A549 (cell line): ENCODE data around the gene FAM47A. TPM values are rescaled to one million over a fixed set of nuclear protein-coding genes. Genes with fewer than 3 reads are reported as not detected.

Source experiments
- ATAC-seq, 2 experiments: fragments of 200-7000 bp in 1 of 2; fragments of >200 bp in 1 of 2; cut with Nextera tagmentation in 1 of 2; cut with Tn5 transposase in 1 of 2; 3 replicates each; pipeline versions ENCODE4 v1.8.0 to v1.9.1; 2018 to 2020; ENCODE audit warnings: mild to moderate bottlenecking in 1 of 2, moderate library complexity in 1 of 2
- CTCF ChIA-PET: fragments of 300-600 bp; sonication (Branson Sonifier 250); formaldehyde crosslinking; extraction: SDS; loops from one replicate; lab custom pipeline; 2021; ENCODE audit warnings: antibody characterized with exemption, inconsistent platforms; lab: Yijun Ruan, JAX
- POLR2A ChIA-PET: fragments of 350-600 bp; formaldehyde crosslinking; extraction: SDS; loops from one replicate; lab custom pipeline; 2021; ENCODE audit warnings: antibody characterized with exemption, inconsistent platforms; lab: Yijun Ruan, JAX
- DNase-seq, 2 experiments: peaks; one replicate each; pipeline versions ENCODE4 v3.0.0 to v3.0.0-alpha.2; 2011 to 2016; ENCODE audit warnings: low read depth in 1 of 2, low spot score in 1 of 2
- FAIRE-seq: peaks from 2 replicates; lab custom pipeline; 2011; peaks lifted over from hg19 to GRCh38; lab: Jason Lieb, UNC
- H3K27ac ChIP-seq, 2 experiments: fragments of >200 bp; sonication (Bioruptor Twin); formaldehyde crosslinking; 3 replicates each; pipeline ENCODE4 v1.5.1; 2016 to 2017
- H3K4me1 ChIP-seq: fragments of >200 bp; sonication (Bioruptor Twin); formaldehyde crosslinking; 3 replicates; pipeline ENCODE4 v1.6.1; 2016
- H3K4me2 ChIP-seq: fragments of >200 bp; sonication (Bioruptor Twin); formaldehyde crosslinking; 3 replicates; pipeline ENCODE4 v1.6.1; 2016
- H3K4me3 ChIP-seq: fragments of >200 bp; sonication (Bioruptor Twin); formaldehyde crosslinking; 3 replicates; pipeline ENCODE4 v1.5.1; 2016
- H3K9me3 ChIP-seq: fragments of >200 bp; sonication (Bioruptor Twin); formaldehyde crosslinking; 3 replicates; pipeline ENCODE4 v1.6.1; 2016
- CBX2 ChIP-seq: fragments of 200-600 bp; sonication (generic); IDR thresholded peaks from 2 replicates; pipeline ENCODE4 v1.6.1; 2016; ENCODE audit warnings: low read depth, mild to moderate bottlenecking, borderline replicate concordance
- CEBPB ChIP-seq, 2 experiments: fragments of >200 bp in 1 of 2; sonication (Bioruptor Twin) in 1 of 2; formaldehyde crosslinking in 1 of 2; IDR thresholded peaks; 2 replicates each; pipeline ENCODE4 v1.6.1; 2012 to 2016
- EP300 ChIP-seq, 2 experiments: fragments of >200 bp; sonication (Bioruptor Twin); formaldehyde crosslinking; IDR thresholded peaks; 2 replicates in 1 of 2; 3 replicates in 1 of 2; pipeline ENCODE4 v1.6.1; 2016 to 2017
- HOXA7 ChIP-seq: fragments of 250-450 bp; sonication (Bioruptor Pico); IDR thresholded peaks from 2 replicates; pipeline ENCODE4 v1.5.0; 2020; ENCODE audit warnings: mild to moderate bottlenecking, moderate library complexity
- HOXB13 ChIP-seq: fragments of 250-450 bp; sonication (Bioruptor Pico); IDR thresholded peaks from 2 replicates; pipeline ENCODE4 v1.5.0; 2020; ENCODE audit warnings: low read depth, mild to moderate bottlenecking, moderate library complexity
- MAZ ChIP-seq: fragments of 150-350 bp; IDR thresholded peaks from 2 replicates; pipeline ENCODE4 v1.6.1; 2014; ENCODE audit warnings: antibody characterized with exemption, low read depth, low read length, borderline replicate concordance
- NR3C1 ChIP-seq: fragments of >200 bp; sonication (Bioruptor Twin); formaldehyde crosslinking; IDR thresholded peaks from 3 replicates; pipeline ENCODE4 v1.6.1; 2017
- POLR2A ChIP-seq: IDR thresholded peaks from 2 replicates; pipeline ENCODE4 v1.6.1; 2012; ENCODE audit warnings: mild to moderate bottlenecking, low read length
- SREBF2 ChIP-seq: fragments of 450-650 bp; IDR thresholded peaks from 2 replicates; pipeline ENCODE4 v1.6.1; 2014; ENCODE audit warnings: mild to moderate bottlenecking, moderate library complexity
- TP53 ChIP-seq: fragments of 250-450 bp; sonication (Bioruptor Pico); IDR thresholded peaks from 2 replicates; pipeline ENCODE4 v1.5.0; 2021; ENCODE audit warnings: mild to moderate bottlenecking, moderate library complexity
- ZSCAN20 ChIP-seq: fragments of 250-450 bp; sonication (Bioruptor Pico); IDR thresholded peaks from 2 replicates; pipeline ENCODE4 v1.8.0; 2022; ENCODE audit warnings: mild to moderate bottlenecking, moderate library complexity
- WGBS: methylation state at CpG from one replicate; pipeline ENCODE4 v1.1.6; 2017; ENCODE audit errors: missing lambda C conversion rate; 5-methylcytosine and 5-hydroxymethylcytosine counted together
- polyA plus RNA-seq, 4 experiments: library from polyadenylated mRNA; depleted of rRNA in 3 of 4; stranded (reverse); fragments of >200 nt; fragmentation: RNase III in 1 of 4; extraction: RNeasy Plus Mini Kit Qiagen cat#74134 plus additional on column Dnase treatment in 1 of 4; gene quantifications; 2 replicates in 3 of 4; 3 replicates in 1 of 4; pipeline ENCODE4 v1.2.3, GENCODE V29; 2011 to 2017
- TF ChIP-seq, protein P1 (sequence below): IDR thresholded peaks from 2 replicates; pipeline ENCODE4 v1.6.1; 2012
- TF ChIP-seq, protein P2 (sequence below): fragments of 200-600 bp; sonication (generic); IDR thresholded peaks from 2 replicates; pipeline ENCODE4 v1.6.1; 2016; ENCODE audit warnings: antibody characterized with exemption, mild to moderate bottlenecking, moderate library complexity
- TF ChIP-seq, protein P3 (sequence below): fragments of 250-450 bp; sonication (Bioruptor Pico); IDR thresholded peaks from 2 replicates; pipeline ENCODE4 v1.5.0; 2021; ENCODE audit warnings: mild to moderate bottlenecking, moderate library complexity, borderline replicate concordance
- TF ChIP-seq, protein P4 (sequence below): IDR thresholded peaks from 2 replicates; pipeline ENCODE4 v1.6.1; 2012; ENCODE audit warnings: low read depth, borderline replicate concordance

The FAM47A gene
- polyA plus RNA-seq, 2 of the 4 experiments (the other 2 are of a cell fraction): not detected

DNA sequence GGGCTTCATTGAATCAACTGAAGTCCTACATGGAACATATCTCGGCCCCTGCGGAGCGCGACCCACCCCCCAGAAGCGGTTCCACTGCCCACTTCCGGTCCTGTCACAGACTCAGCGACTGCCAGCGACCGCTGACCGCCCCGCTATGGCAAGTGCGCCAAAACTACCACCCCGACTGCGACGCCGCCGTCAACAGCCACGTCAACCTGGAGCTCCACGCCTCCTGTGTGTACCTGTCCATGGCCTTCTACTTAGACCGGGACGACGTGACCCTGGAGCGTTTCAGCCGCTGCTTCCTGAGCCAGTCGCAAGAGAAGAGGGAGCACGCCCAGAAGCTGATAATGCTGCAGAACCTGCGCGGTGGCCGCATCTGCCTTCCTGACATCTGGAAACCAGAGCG, 14.8 kb upstream of the FAM47A start:
- ATAC-seq (no peak), DNase-seq (no peak), FAIRE-seq (no peak)
- no peaks in the 10 kb centered on the region for H3K9me3 ChIP-seq
- no peak overlapping the region for H3K27ac ChIP-seq
- WGBS: 53% methylated on average over 10 of the region's 30 CpGs
- no peak overlapping the region for H3K4me2 ChIP-seq
- H3K4me1 ChIP-seq: no peaks in the 10 kb centered on the region
- ChIA-PET POLR2A (no interaction called here), CTCF (no interaction called here)
- TF ChIP-seq HOXA7 (CRISPR knock-in tag) (no peak), POLR2A (no peak), CBX2 (no peak)
- no peak overlapping the region for H3K4me3 ChIP-seq

DNA sequence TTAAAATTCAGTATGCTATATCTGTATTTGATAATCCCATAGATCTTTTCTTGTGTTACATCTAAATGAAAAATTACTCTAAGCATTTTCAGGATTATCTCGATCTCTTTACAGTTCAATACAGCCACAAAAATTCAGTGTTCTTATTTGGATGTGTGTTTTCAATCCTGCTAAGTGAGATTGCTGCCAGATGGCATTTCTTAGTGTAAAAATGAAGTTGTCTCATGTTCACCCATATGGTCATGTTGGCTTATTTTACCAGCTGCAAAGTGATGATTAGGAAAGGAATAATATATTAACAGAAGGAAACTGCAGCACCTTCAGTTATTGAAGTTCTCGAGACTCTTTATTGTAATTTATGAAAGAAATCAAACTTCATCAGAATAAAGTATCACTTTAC, 12.1 kb upstream of the FAM47A start:
- TF ChIP-seq TP53 (CRISPR knock-in tag) (no peak), MAZ (no peak), EP300 (IDR thresholded peaks at IDR 0.05) (no peak), ZSCAN20 (no peak), NR3C1 (no peak), HOXB13 (CRISPR knock-in tag) (no peak), SREBF2 (no peak)
- TF ChIP-seq, protein P1, sequence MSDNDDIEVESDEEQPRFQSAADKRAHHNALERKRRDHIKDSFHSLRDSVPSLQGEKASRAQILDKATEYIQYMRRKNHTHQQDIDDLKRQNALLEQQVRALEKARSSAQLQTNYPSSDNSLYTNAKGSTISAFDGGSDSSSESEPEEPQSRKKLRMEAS: no peak
- TF ChIP-seq, protein P2, sequence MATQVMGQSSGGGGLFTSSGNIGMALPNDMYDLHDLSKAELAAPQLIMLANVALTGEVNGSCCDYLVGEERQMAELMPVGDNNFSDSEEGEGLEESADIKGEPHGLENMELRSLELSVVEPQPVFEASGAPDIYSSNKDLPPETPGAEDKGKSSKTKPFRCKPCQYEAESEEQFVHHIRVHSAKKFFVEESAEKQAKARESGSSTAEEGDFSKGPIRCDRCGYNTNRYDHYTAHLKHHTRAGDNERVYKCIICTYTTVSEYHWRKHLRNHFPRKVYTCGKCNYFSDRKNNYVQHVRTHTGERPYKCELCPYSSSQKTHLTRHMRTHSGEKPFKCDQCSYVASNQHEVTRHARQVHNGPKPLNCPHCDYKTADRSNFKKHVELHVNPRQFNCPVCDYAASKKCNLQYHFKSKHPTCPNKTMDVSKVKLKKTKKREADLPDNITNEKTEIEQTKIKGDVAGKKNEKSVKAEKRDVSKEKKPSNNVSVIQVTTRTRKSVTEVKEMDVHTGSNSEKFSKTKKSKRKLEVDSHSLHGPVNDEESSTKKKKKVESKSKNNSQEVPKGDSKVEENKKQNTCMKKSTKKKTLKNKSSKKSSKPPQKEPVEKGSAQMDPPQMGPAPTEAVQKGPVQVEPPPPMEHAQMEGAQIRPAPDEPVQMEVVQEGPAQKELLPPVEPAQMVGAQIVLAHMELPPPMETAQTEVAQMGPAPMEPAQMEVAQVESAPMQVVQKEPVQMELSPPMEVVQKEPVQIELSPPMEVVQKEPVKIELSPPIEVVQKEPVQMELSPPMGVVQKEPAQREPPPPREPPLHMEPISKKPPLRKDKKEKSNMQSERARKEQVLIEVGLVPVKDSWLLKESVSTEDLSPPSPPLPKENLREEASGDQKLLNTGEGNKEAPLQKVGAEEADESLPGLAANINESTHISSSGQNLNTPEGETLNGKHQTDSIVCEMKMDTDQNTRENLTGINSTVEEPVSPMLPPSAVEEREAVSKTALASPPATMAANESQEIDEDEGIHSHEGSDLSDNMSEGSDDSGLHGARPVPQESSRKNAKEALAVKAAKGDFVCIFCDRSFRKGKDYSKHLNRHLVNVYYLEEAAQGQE: no peak
- TF ChIP-seq, protein P3, sequence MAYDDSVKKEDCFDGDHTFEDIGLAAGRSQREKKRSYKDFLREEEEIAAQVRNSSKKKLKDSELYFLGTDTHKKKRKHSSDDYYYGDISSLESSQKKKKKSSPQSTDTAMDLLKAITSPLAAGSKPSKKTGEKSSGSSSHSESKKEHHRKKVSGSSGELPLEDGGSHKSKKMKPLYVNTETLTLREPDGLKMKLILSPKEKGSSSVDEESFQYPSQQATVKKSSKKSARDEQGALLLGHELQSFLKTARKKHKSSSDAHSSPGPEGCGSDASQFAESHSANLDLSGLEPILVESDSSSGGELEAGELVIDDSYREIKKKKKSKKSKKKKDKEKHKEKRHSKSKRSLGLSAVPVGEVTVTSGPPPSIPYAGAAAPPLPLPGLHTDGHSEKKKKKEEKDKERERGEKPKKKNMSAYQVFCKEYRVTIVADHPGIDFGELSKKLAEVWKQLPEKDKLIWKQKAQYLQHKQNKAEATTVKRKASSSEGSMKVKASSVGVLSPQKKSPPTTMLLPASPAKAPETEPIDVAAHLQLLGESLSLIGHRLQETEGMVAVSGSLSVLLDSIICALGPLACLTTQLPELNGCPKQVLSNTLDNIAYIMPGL: no peak
- DNase-seq (no peak), ATAC-seq (no peak), FAIRE-seq (peak; percentile 83)
- H3K9me3 ChIP-seq: no peaks in the 10 kb centered on the region
- 5% methylated on average over 2 of the region's 2 CpGs for WGBS
- H3K4me2 ChIP-seq: no peak overlapping the region
- ChIA-PET POLR2A (no interaction called here), CTCF (no interaction called here)
- H3K4me3 ChIP-seq: no peak overlapping the region
- H3K27ac ChIP-seq: no peak overlapping the region
- H3K4me1 ChIP-seq: no peaks in the 10 kb centered on the region

DNA sequence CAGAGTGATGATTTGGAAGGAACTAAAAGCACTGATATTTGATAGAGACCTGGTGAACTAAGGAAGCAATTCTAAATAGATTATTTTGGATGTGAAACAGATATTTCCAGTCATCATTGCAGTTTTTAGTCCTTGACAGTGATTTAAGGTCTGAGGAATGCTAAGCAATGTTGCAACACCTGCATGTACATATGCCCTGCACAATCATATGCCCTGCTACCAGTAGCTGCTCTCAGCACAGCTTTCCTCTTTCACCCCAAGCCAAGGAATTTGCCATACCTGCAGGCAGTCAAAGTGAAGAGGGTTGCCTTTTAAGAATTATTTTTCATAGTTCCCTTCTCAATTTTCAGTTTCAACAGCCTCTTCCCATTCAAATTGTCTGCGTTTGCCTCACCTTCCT, 8.7 kb upstream of the FAM47A start:
- WGBS: 0% methylated on average over 1 of the region's 1 CpG
- TF ChIP-seq MAZ (no peak), CEBPB (IDR thresholded peaks at IDR 0.05) (no peak)
- TF ChIP-seq, protein P4, sequence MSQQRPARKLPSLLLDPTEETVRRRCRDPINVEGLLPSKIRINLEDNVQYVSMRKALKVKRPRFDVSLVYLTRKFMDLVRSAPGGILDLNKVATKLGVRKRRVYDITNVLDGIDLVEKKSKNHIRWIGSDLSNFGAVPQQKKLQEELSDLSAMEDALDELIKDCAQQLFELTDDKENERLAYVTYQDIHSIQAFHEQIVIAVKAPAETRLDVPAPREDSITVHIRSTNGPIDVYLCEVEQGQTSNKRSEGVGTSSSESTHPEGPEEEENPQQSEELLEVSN: no peak
- TF ChIP-seq, protein P1: no peak
- TF ChIP-seq, protein P2: no peak
- no peak overlapping the region for H3K27ac ChIP-seq
- ATAC-seq (no peak), FAIRE-seq (no peak), DNase-seq (no peak)
- ChIA-PET CTCF (no interaction called here), POLR2A (no interaction called here)
- H3K4me2 ChIP-seq: no peak overlapping the region
- no peak overlapping the region for H3K4me3 ChIP-seq
- no peaks in the 10 kb centered on the region for H3K4me1 ChIP-seq
- H3K9me3 ChIP-seq: no peaks in the 10 kb centered on the region
